HL-60 (cell line): ENCODE measurements around the gene MAD1L1.

ENCODE experiments used
- DNase-seq, 2 experiments: peaks; one replicate each; pipeline ENCODE4 v3.0.0-alpha.2; 2010 to 2020; ENCODE audit warnings: low read depth in 1 of 2, low spot score in 1 of 2
- H3K27ac ChIP-seq: fragments of 250-450 bp; sonication (Bioruptor Pico); replicated peaks from 2 replicates; pipeline ENCODE4 v1.5.1; 2020; ENCODE audit warnings: mild to moderate bottlenecking, moderate library complexity
- H3K27me3 ChIP-seq: fragments of 250-450 bp; sonication (Bioruptor Pico); 2 replicates; pipeline ENCODE4 v1.5.1; 2021; ENCODE audit warnings: mild to moderate bottlenecking, moderate library complexity; ENCODE audit not compliant: insufficient read depth, poor library complexity, severe bottlenecking
- H3K4me3 ChIP-seq: replicated peaks from 2 replicates; pipeline ENCODE4 v1.5.1; 2011; ENCODE audit warnings: mild to moderate bottlenecking, control low read depth, low read length; ENCODE audit not compliant: insufficient read depth
- GABPA ChIP-seq: IDR thresholded peaks from 2 replicates; pipeline ENCODE4 v1.6.1; 2012; ENCODE audit warnings: low read depth
- POLR2AphosphoS5 ChIP-seq: IDR thresholded peaks from 2 replicates; pipeline ENCODE4 v1.6.1; 2012; ENCODE audit warnings: low read depth
- SPI1 ChIP-seq: IDR thresholded peaks from 2 replicates; pipeline ENCODE4 v1.6.1; 2012; ENCODE audit warnings: low read depth, mild to moderate bottlenecking, borderline replicate concordance
- TF ChIP-seq, protein P1 (sequence below): IDR thresholded peaks from 2 replicates; pipeline ENCODE4 v1.6.1; 2012; ENCODE audit warnings: low read depth; ENCODE audit not compliant: insufficient replicate concordance
- TF ChIP-seq, protein P2 (sequence below): IDR thresholded peaks from one replicate; pipeline ENCODE4 v1.5.1; 2011; ENCODE audit warnings: low read length, control low read depth, inconsistent platforms; ENCODE audit not compliant: insufficient read depth

Gene MAD1L1

DNA sequence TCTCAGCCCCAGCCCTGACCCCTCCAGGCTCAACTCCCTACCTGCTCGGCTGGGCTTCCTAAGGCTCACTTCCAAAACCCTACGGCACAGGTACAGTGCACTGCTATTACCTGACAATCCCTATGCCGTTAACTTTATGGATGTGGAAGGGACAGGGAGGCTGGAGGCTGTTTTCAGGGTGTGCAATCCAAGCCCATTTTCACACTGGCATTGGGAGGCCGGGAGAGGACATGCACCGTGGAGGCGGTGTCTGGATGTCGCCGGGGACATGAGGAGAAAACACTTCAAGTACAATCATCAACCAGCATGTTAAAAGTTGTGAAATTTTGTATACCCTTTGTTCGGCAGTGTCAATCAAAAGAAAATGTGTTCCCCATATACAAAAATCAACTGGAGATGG is 80.1 kb downstream of the MAD1L1 start:
- TF ChIP-seq, protein P1, sequence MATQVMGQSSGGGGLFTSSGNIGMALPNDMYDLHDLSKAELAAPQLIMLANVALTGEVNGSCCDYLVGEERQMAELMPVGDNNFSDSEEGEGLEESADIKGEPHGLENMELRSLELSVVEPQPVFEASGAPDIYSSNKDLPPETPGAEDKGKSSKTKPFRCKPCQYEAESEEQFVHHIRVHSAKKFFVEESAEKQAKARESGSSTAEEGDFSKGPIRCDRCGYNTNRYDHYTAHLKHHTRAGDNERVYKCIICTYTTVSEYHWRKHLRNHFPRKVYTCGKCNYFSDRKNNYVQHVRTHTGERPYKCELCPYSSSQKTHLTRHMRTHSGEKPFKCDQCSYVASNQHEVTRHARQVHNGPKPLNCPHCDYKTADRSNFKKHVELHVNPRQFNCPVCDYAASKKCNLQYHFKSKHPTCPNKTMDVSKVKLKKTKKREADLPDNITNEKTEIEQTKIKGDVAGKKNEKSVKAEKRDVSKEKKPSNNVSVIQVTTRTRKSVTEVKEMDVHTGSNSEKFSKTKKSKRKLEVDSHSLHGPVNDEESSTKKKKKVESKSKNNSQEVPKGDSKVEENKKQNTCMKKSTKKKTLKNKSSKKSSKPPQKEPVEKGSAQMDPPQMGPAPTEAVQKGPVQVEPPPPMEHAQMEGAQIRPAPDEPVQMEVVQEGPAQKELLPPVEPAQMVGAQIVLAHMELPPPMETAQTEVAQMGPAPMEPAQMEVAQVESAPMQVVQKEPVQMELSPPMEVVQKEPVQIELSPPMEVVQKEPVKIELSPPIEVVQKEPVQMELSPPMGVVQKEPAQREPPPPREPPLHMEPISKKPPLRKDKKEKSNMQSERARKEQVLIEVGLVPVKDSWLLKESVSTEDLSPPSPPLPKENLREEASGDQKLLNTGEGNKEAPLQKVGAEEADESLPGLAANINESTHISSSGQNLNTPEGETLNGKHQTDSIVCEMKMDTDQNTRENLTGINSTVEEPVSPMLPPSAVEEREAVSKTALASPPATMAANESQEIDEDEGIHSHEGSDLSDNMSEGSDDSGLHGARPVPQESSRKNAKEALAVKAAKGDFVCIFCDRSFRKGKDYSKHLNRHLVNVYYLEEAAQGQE = no peak
- TF ChIP-seq GABPA = no peak
- no peak for TF ChIP-seq POLR2AphosphoS5
- TF ChIP-seq, protein P2, sequence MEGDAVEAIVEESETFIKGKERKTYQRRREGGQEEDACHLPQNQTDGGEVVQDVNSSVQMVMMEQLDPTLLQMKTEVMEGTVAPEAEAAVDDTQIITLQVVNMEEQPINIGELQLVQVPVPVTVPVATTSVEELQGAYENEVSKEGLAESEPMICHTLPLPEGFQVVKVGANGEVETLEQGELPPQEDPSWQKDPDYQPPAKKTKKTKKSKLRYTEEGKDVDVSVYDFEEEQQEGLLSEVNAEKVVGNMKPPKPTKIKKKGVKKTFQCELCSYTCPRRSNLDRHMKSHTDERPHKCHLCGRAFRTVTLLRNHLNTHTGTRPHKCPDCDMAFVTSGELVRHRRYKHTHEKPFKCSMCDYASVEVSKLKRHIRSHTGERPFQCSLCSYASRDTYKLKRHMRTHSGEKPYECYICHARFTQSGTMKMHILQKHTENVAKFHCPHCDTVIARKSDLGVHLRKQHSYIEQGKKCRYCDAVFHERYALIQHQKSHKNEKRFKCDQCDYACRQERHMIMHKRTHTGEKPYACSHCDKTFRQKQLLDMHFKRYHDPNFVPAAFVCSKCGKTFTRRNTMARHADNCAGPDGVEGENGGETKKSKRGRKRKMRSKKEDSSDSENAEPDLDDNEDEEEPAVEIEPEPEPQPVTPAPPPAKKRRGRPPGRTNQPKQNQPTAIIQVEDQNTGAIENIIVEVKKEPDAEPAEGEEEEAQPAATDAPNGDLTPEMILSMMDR = no peak
- TF ChIP-seq SPI1 = no peak
- H3K27me3 ChIP-seq = no peaks in the 10 kb centered on the region

DNA sequence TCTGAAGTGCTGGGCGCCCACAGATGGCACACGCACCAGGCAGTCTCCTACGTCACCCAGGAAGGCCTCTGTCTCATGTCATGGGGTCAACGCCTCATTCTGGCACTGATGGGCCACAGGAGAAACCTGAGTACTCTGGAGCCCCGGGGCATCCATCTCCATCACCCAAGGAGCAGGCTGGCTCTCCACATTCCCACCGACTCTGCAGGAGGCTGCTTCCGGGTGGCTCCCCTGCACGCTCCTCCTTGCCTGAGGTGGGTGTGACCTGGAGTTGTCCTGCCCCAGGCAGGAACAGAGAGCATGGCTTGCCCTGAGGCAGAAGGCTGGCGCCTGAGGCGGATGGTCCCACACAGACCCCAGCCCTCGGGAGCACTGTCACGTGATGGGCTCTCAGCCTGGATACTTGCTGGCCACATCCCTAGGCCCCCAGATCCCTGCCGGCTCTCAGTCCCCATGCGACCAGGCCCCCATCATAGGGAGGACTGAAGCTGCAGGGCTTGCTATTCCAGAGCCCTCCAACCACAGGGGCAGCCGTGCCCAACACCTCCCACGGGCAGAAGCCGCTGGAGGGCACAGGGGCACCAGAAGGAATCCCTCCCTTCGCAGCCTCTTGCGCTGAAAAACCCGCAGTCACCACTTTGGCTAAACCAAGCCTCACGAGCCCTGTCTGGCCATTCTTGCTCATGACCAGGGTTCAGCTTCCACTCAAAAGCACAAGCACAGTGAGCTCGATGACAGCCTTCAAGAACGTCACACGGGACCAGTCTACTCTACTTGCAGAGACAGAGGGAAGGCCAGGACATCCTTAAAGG is 80.7 kb downstream of the MAD1L1 start:
- Histone ChIP-seq H3K4me3 (no peak overlapping the region), H3K27me3 (no peaks in the 10 kb centered on the region), H3K27ac (no peak overlapping the region)
- TF ChIP-seq SPI1 = no peak
- TF ChIP-seq, protein P1 = no peak
- TF ChIP-seq GABPA = no peak
- no peak for TF ChIP-seq POLR2AphosphoS5
- TF ChIP-seq, protein P2 = no peak
- no peak for DNase-seq

More for the DNA sequence above, 80.1 kb downstream of the MAD1L1 start:
- no peak overlapping the region for H3K27ac ChIP-seq
- no peak for DNase-seq
- no peak overlapping the region for H3K4me3 ChIP-seq

DNA sequence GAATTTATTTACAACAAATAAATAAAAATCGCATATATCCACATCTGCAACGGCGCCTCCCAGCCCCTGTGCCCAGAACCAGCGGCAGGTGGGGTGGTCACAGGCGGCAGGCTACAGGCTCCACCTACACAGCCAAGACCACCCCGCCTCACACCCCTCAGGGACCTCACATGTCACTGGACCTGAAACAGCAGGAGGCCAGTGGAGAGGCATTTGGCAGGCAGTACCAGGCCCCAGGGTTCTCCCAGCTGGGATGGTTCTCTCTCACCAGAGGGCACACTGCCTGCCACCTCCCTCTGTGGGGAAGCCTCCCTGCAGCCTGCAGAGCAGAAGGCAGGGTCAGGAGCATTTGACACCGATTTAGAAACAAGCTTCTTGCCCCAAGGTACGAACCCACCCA is 81.5 kb downstream of the MAD1L1 start:
- Histone ChIP-seq H3K4me3 (no peak overlapping the region), H3K27ac (no peak overlapping the region), H3K27me3 (no peaks in the 10 kb centered on the region)
- DNase-seq = no peak
- TF ChIP-seq, protein P1 = no peak
- TF ChIP-seq, protein P2 = no peak
- no peak for TF ChIP-seq GABPA
- TF ChIP-seq SPI1 = no peak
- TF ChIP-seq POLR2AphosphoS5 = no peak
